Parathyroid adenoma (tissue), 2 donors: ENCODE results near the gene MYH4.

ENCODE experiments used
- H2AFZ ChIP-seq: fragments of 300-600 bp; sonication (generic); one replicate; pipeline ENCODE4 v1.7.0; 2017; ENCODE audit warnings: antibody characterized with exemption, mild to moderate bottlenecking
- H3K27ac ChIP-seq: fragments of 300-600 bp; sonication (generic); one replicate; pipeline ENCODE4 v1.7.0; 2017
- H3K27me3 ChIP-seq: fragments of 300-600 bp; sonication (generic); one replicate; pipeline ENCODE4 v1.7.0; 2017; ENCODE audit warnings: low read length; ENCODE audit not compliant: control insufficient read depth, insufficient read depth
- H3K36me3 ChIP-seq: fragments of 300-600 bp; sonication (generic); one replicate; pipeline ENCODE4 v1.7.0; 2017; ENCODE audit warnings: low read length; ENCODE audit not compliant: control insufficient read depth, insufficient read depth
- H3K4me1 ChIP-seq: fragments of 300-600 bp; sonication (generic); one replicate; pipeline ENCODE4 v1.7.0; 2017; ENCODE audit warnings: control low read depth
- H3K4me2 ChIP-seq: fragments of 300-600 bp; sonication (generic); one replicate; pipeline ENCODE4 v1.7.0; 2017; ENCODE audit warnings: low read length
- H3K4me3 ChIP-seq: fragments of 300-600 bp; sonication (generic); one replicate; pipeline ENCODE4 v1.7.0; 2017; ENCODE audit warnings: low read depth, low read length
- H3K79me2 ChIP-seq: fragments of 300-600 bp; sonication (generic); one replicate; pipeline ENCODE4 v1.7.0; 2017; ENCODE audit warnings: control low read depth
- H3K9ac ChIP-seq: fragments of 300-600 bp; sonication (generic); one replicate; pipeline ENCODE4 v1.7.0; 2017; ENCODE audit warnings: mild to moderate bottlenecking
- H3K9me3 ChIP-seq: fragments of 300-600 bp; sonication (generic); one replicate; pipeline ENCODE4 v1.7.0; 2017; ENCODE audit warnings: low read length; ENCODE audit not compliant: control insufficient read depth
- TF ChIP-seq, protein P1 (sequence below): fragments of 300-600 bp; sonication (generic); IDR thresholded peaks from one replicate; pipeline ENCODE4 v1.7.0; 2017; ENCODE audit warnings: antibody characterized with exemption, mild to moderate bottlenecking
- donor health status: primary hyperparathyroidism.

The MYH4 gene

DNA sequence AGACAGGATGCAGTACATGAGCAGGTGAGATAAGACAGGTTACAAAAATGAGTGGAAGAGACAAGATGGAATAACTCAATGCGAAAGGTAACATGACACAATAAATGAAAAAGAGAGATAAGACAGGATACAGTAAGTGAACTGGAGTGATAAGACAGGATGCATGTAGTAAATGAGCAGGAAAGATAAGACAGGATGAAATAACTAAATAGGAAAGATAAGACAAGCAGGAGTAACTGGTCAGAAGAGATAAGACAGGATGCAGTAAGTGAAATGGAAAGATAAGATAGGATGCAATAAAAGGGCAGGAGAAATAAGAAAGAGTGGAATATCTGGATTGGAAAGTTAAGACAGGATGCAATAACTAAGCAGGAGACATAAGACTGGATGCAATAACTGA lies 8.3 kb upstream of the MYH4 start:
- Histone ChIP-seq H3K27me3 (no peaks in the 10 kb centered on the region), H3K9ac (no peak overlapping the region), H3K36me3 (no peaks in the 10 kb centered on the region), H2AFZ (no peak overlapping the region), H3K27ac (no peak overlapping the region), H3K4me2 (no peak overlapping the region), H3K79me2 (no peaks in the 10 kb centered on the region), H3K9me3 (no peaks in the 10 kb centered on the region), H3K4me3 (no peak overlapping the region), H3K4me1 (no peaks in the 10 kb centered on the region)
- TF ChIP-seq, protein P1, sequence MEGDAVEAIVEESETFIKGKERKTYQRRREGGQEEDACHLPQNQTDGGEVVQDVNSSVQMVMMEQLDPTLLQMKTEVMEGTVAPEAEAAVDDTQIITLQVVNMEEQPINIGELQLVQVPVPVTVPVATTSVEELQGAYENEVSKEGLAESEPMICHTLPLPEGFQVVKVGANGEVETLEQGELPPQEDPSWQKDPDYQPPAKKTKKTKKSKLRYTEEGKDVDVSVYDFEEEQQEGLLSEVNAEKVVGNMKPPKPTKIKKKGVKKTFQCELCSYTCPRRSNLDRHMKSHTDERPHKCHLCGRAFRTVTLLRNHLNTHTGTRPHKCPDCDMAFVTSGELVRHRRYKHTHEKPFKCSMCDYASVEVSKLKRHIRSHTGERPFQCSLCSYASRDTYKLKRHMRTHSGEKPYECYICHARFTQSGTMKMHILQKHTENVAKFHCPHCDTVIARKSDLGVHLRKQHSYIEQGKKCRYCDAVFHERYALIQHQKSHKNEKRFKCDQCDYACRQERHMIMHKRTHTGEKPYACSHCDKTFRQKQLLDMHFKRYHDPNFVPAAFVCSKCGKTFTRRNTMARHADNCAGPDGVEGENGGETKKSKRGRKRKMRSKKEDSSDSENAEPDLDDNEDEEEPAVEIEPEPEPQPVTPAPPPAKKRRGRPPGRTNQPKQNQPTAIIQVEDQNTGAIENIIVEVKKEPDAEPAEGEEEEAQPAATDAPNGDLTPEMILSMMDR = no peak

DNA sequence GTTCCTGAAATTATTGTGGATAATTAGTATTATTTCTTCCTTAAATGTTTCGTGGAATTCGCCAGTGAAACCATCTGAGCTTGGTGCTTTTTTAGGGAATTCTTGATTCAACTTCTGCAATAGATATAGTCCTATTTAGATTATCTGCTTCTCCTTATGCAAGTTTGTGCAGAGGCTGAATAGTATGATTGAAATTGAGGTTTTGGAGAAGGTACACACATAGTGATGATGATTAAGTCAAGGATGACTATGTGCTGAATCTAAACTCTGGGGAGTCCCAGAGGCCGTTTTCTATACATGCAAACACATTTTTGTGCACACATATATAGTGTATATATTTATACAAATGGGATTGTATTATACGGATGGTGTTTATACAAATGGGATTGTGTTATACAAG lies 5.2 kb upstream of the MYH4 start:
- Histone ChIP-seq H3K79me2 (no peaks in the 10 kb centered on the region), H3K9me3 (no peaks in the 10 kb centered on the region), H3K27ac (no peak overlapping the region), H3K4me1 (no peaks in the 10 kb centered on the region), H3K9ac (no peak overlapping the region), H3K4me3 (no peak overlapping the region), H3K4me2 (no peak overlapping the region), H3K27me3 (no peaks in the 10 kb centered on the region), H2AFZ (no peak overlapping the region), H3K36me3 (no peaks in the 10 kb centered on the region)
- TF ChIP-seq, protein P1 = no peak

DNA sequence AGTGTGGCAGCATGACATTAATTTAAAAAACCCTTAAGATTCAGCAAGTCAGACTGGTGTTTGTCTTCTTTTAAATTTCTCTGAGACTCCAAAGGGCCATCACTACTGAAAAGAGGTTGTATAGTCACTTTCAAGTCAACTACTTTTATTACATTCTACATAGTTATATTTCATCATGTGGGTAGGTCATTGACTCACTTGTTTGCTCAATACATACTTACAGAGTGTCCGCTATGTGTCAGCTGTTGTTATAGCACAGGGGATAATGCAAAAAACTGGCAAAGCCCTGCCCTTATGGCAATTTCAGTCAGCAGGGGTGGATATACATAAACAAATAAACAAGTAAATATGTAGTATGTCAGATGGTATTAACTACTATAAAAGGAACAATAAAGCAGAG lies 2.5 kb upstream of the MYH4 start:
- Histone ChIP-seq H3K36me3 (no peaks in the 10 kb centered on the region), H2AFZ (no peak overlapping the region)
- TF ChIP-seq, protein P1 = no peak

DNA sequence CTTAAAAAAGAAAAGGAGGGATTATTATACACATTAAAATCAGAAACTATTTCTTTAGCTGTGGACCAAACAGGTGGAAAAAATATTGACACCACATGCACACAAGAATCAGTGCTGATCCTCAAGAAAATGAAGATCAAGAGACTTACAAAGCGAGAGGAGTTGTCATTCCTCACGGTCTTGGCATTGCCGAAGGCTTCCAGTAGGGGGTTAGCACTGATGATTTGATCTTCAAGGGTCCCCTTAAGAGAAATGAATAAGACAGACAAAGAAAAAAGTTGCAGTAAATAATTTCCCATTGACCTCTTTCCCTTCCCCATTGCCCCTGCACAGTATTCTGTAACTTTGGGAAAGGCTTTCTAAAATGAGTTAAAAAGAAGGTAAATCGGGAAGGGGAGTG lies 6.0 kb downstream of the MYH4 start:
- H3K9me3 ChIP-seq = no peaks in the 10 kb centered on the region
- H3K4me1 ChIP-seq = no peaks in the 10 kb centered on the region
- no peak overlapping the region for H2AFZ ChIP-seq
- no peaks in the 10 kb centered on the region for H3K79me2 ChIP-seq
- H3K4me2 ChIP-seq = no peak overlapping the region
- H3K36me3 ChIP-seq = no peaks in the 10 kb centered on the region
- no peak overlapping the region for H3K9ac ChIP-seq
- TF ChIP-seq, protein P1 = no peak
- no peak overlapping the region for H3K27ac ChIP-seq
- no peak overlapping the region for H3K4me3 ChIP-seq
- H3K27me3 ChIP-seq = no peaks in the 10 kb centered on the region

More for the DNA sequence above, 2.5 kb upstream of the MYH4 start:
- H3K9me3 ChIP-seq = no peaks in the 10 kb centered on the region
- H3K4me2 ChIP-seq = no peak overlapping the region
- H3K27ac ChIP-seq = no peak overlapping the region
- no peaks in the 10 kb centered on the region for H3K79me2 ChIP-seq
- no peaks in the 10 kb centered on the region for H3K4me1 ChIP-seq
- no peaks in the 10 kb centered on the region for H3K27me3 ChIP-seq
- no peak overlapping the region for H3K9ac ChIP-seq
- no peak overlapping the region for H3K4me3 ChIP-seq

DNA sequence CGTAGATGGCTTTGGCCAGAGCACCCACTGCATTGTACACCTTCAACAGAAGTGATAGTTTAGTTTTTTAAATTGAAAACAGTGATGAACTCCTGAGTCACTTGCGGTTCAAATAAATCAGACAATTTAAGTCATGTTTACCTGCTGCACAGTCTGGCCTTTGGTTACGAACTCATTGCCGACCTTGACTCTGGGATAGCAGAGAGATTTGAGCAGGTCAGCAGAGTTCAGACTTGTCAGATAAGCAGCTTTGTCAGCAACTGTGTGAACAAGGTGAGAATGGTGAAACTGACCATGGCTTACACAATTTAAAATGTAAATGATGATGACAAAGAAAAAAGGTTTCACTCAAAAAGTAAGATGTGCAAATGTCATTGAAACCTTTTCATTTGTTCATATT lies 9.3 kb downstream of the MYH4 start:
- H3K4me1 ChIP-seq = no peaks in the 10 kb centered on the region

More for the DNA sequence above, 9.3 kb downstream of the MYH4 start:
- no peak overlapping the region for H3K4me2 ChIP-seq
- no peaks in the 10 kb centered on the region for H3K36me3 ChIP-seq
- TF ChIP-seq, protein P1 = no peak
- no peak overlapping the region for H3K4me3 ChIP-seq
- no peak overlapping the region for H3K27ac ChIP-seq
- H3K27me3 ChIP-seq = no peaks in the 10 kb centered on the region
- no peaks in the 10 kb centered on the region for H3K9me3 ChIP-seq
- H3K79me2 ChIP-seq = no peaks in the 10 kb centered on the region
- H3K9ac ChIP-seq = no peak overlapping the region
- H2AFZ ChIP-seq = no peak overlapping the region
